Uterus (tissue), 2 donors: ENCODE data around the gene TSPAN17.

Experiments used
- POLR2A ChIP-seq, 2 donors: fragments of 450-650 bp; IDR thresholded peaks; one replicate each; pipeline ENCODE4 v1.6.1; 2016; ENCODE audit warnings: antibody characterized with exemption in 2 of 2, mild to moderate bottlenecking in 1 of 2, moderate library complexity in 1 of 2
- TF ChIP-seq, protein P1 (sequence below), 4 experiments: fragments of 200-600 bp in 2 of 4; fragments of 450-650 bp in 2 of 4; sonication (generic) in 2 of 4; IDR thresholded peaks; one replicate each; pipeline ENCODE4 v1.5.1; 2016 to 2019; ENCODE audit warnings: antibody characterized with exemption in 4 of 4, mild to moderate bottlenecking in 2 of 4, moderate library complexity in 1 of 4

DNA sequence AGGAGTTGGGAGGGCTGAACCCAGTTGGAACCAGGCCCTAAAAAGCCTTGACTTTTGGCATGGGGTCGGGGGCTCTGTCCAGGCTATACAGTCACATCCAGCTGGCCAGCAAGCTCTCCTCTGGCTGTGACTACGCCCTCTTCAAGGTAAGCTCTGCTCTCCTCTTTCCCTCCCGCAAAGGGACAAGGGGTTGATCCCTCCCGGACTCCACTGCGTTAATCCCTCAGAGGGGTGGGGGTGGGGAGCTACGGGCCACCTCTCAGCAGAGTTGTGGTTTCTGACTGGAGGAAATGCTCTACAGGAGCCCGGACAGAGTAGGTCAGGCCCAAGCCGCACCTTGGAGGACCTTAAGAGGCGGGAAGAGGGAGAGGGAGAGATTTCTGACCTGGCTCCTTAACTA is 3.0 kb upstream of the TSPAN17 start:
- TF ChIP-seq, protein P1, sequence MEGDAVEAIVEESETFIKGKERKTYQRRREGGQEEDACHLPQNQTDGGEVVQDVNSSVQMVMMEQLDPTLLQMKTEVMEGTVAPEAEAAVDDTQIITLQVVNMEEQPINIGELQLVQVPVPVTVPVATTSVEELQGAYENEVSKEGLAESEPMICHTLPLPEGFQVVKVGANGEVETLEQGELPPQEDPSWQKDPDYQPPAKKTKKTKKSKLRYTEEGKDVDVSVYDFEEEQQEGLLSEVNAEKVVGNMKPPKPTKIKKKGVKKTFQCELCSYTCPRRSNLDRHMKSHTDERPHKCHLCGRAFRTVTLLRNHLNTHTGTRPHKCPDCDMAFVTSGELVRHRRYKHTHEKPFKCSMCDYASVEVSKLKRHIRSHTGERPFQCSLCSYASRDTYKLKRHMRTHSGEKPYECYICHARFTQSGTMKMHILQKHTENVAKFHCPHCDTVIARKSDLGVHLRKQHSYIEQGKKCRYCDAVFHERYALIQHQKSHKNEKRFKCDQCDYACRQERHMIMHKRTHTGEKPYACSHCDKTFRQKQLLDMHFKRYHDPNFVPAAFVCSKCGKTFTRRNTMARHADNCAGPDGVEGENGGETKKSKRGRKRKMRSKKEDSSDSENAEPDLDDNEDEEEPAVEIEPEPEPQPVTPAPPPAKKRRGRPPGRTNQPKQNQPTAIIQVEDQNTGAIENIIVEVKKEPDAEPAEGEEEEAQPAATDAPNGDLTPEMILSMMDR (IDR thresholded peaks at IDR 0.05): no peak
- TF ChIP-seq POLR2A (IDR thresholded peaks at IDR 0.05): no peak
